ENCODE results near the gene ARHGAP15.

- no peak for TF ChIP-seq POLR2A (IDR thresholded peaks at IDR 0.05)
- TF ChIP-seq CTCF (IDR thresholded peaks at IDR 0.05): no peak
These were observed 22.0 kb downstream of the ARHGAP15 start for GRCh38 chr2:143151111-143151752.

All from adrenal gland (tissue), 5 donors.